ENCODE measurements around the gene MFNG. TPM values are rescaled to one million over a fixed set of nuclear protein-coding genes. Genes with fewer than 3 reads are reported as not detected.

The MFNG gene
- total RNA-seq, 2 experiments from 2014 or later, result 225 to 235 TPM

GRCh38 chr22:37502342-37503182 is 16.4 kb upstream of the MFNG start:
- H4K20me1 ChIP-seq (ENCODE audit: insufficient read depth, low read length), result no peaks in the 10 kb centered on the region
- no peak overlapping the region for H2AFZ ChIP-seq (ENCODE audit: low read length)
- no peak for DNase-seq (ENCODE audit: low spot score)
- intact Hi-C loops (cut with micrococcal nuclease; ENCODE audit: unreplicated experiment), result loop anchor here (2.0 kb wide), 1 partner anchor 64 kb away; no protein-coding TSS in a partner anchor
- H3K79me2 ChIP-seq (ENCODE audit: insufficient read depth, low read depth, low read length), result no peaks in the 10 kb centered on the region
- ChIA-PET CTCF (ENCODE audit: unreplicated experiment) (no interaction called here), POLR2A (no interaction called here)
- H3K4me3 ChIP-seq (ENCODE audit: low read depth, low read length, poor library complexity, severe bottlenecking), result no peak overlapping the region
- no peak overlapping the region for H3K27ac ChIP-seq (ENCODE audit: low read depth, low read length, poor library complexity, severe bottlenecking)
- no peaks in the 10 kb centered on the region for H3K9me3 ChIP-seq (ENCODE audit: low read length)
- H3K36me3 ChIP-seq (ENCODE audit: insufficient read depth, low read length), result no peaks in the 10 kb centered on the region
- H3K4me2 ChIP-seq (ENCODE audit: low read length), result no peak overlapping the region
- no peaks in the 10 kb centered on the region for H3K9me2 ChIP-seq (ENCODE audit: insufficient read depth, low read length)
- BruUV-seq (replicated peaks), result no TSS peak
- H3K4me1 ChIP-seq (ENCODE audit: insufficient read depth, low read length, poor library complexity, severe bottlenecking), result peaks cover 10% of the 10 kb centered on the region
- TF ChIP-seq EZH2phosphoT487 (IDR thresholded peaks at IDR 0.05; ENCODE audit: borderline replicate concordance, low read depth, low read length), result no peak

GRCh38 chr22:37501610-37502341 is 15.6 kb upstream of the MFNG start:
- POLR2A ChIA-PET, result no interaction called here
- CTCF ChIA-PET (ENCODE audit: unreplicated experiment), result no interaction called here
- H3K4me2 ChIP-seq (ENCODE audit: low read length), result no peak overlapping the region

More at GRCh38 chr22:37501610-37502341, 15.6 kb upstream of the MFNG start:
- intact Hi-C loops (cut with micrococcal nuclease; ENCODE audit: unreplicated experiment), result loop anchor here (2.0 kb wide), 1 partner anchor 65 kb away; no protein-coding TSS in a partner anchor
- peaks cover 10% of the 10 kb centered on the region for H3K4me1 ChIP-seq (ENCODE audit: insufficient read depth, low read length, poor library complexity, severe bottlenecking)
- no peaks in the 10 kb centered on the region for H3K79me2 ChIP-seq (ENCODE audit: insufficient read depth, low read depth, low read length)
- no peak overlapping the region for H3K27ac ChIP-seq (ENCODE audit: low read depth, low read length, poor library complexity, severe bottlenecking)
- H3K36me3 ChIP-seq (ENCODE audit: insufficient read depth, low read length), result no peaks in the 10 kb centered on the region
- no peaks in the 10 kb centered on the region for H3K9me3 ChIP-seq (ENCODE audit: low read length)
- no peak for DNase-seq (ENCODE audit: low spot score)
- no peak overlapping the region for H2AFZ ChIP-seq (ENCODE audit: low read length)
- TF ChIP-seq EZH2phosphoT487 (IDR thresholded peaks at IDR 0.05; ENCODE audit: borderline replicate concordance, low read depth, low read length) (no peak), CTCF (conservative IDR thresholded peaks at IDR 0.05; ENCODE audit: low read length) (no peak)
- no peak overlapping the region for H3K4me3 ChIP-seq (ENCODE audit: low read depth, low read length, poor library complexity, severe bottlenecking)
- H4K20me1 ChIP-seq (ENCODE audit: insufficient read depth, low read length), result no peaks in the 10 kb centered on the region
- no peaks in the 10 kb centered on the region for H3K9me2 ChIP-seq (ENCODE audit: insufficient read depth, low read length)
- BruUV-seq (replicated peaks), result no TSS peak
